Measurements from ENCODE around the gene LRRC3. TPM values are rescaled to one million over a fixed set of nuclear protein-coding genes. Genes with fewer than 3 reads are reported as not detected.

The LRRC3 gene
- total and polyA plus RNA-seq, 2 experiments from 2014 or later, result 4.1 to 9.5 TPM

DNA sequence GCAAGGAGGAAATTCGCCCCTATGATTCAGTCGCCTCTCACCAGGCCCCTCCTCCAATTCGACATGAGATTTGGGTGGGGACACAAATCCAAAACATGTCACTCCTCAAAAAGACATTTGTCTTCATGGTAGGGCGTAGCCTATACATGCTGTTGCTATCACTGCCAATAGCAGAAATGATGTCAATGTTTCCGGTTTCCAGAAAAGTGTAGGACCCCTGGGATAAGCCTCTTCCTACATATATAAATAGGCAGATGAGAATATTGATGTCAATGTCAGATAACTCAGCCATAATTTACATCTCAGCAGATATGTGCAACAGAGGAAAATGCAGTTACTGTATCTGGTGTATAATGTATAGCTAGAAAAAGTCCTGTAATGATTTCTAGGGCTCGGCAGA is 16.7 kb downstream of the LRRC3 start:
- Histone ChIP-seq H3K27me3 (no peaks in the 10 kb centered on the region), H3K4me3 (no peak overlapping the region), H3K4me1 (ENCODE audit: low read depth) (no peaks in the 10 kb centered on the region), H3K9me3 (ENCODE audit: low read depth) (no peaks in the 10 kb centered on the region), H3K36me3 (no peaks in the 10 kb centered on the region), H3K27ac (no peak overlapping the region)
- DNase-seq (ENCODE audit: low read depth in 1 of 2, low spot score in 1 of 2), result no peak
- TF ChIP-seq, protein P1, sequence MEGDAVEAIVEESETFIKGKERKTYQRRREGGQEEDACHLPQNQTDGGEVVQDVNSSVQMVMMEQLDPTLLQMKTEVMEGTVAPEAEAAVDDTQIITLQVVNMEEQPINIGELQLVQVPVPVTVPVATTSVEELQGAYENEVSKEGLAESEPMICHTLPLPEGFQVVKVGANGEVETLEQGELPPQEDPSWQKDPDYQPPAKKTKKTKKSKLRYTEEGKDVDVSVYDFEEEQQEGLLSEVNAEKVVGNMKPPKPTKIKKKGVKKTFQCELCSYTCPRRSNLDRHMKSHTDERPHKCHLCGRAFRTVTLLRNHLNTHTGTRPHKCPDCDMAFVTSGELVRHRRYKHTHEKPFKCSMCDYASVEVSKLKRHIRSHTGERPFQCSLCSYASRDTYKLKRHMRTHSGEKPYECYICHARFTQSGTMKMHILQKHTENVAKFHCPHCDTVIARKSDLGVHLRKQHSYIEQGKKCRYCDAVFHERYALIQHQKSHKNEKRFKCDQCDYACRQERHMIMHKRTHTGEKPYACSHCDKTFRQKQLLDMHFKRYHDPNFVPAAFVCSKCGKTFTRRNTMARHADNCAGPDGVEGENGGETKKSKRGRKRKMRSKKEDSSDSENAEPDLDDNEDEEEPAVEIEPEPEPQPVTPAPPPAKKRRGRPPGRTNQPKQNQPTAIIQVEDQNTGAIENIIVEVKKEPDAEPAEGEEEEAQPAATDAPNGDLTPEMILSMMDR (IDR thresholded peaks at IDR 0.05; ENCODE audit: low read depth, low read length), result no peak

GRCh38 chr21:44473915-44474555 is 18.7 kb downstream of the LRRC3 start:
- H3K27ac ChIP-seq, result no peak overlapping the region
- no peak for DNase-seq (ENCODE audit: low read depth in 1 of 2, low spot score in 1 of 2)
- no peak overlapping the region for H3K4me3 ChIP-seq
- no peaks in the 10 kb centered on the region for H3K27me3 ChIP-seq
- no peaks in the 10 kb centered on the region for H3K4me1 ChIP-seq (ENCODE audit: low read depth)
- TF ChIP-seq, protein P1 (IDR thresholded peaks at IDR 0.05; ENCODE audit: low read depth, low read length), result no peak
- H3K36me3 ChIP-seq, result no peaks in the 10 kb centered on the region
- H3K9me3 ChIP-seq (ENCODE audit: low read depth), result no peaks in the 10 kb centered on the region

DNA sequence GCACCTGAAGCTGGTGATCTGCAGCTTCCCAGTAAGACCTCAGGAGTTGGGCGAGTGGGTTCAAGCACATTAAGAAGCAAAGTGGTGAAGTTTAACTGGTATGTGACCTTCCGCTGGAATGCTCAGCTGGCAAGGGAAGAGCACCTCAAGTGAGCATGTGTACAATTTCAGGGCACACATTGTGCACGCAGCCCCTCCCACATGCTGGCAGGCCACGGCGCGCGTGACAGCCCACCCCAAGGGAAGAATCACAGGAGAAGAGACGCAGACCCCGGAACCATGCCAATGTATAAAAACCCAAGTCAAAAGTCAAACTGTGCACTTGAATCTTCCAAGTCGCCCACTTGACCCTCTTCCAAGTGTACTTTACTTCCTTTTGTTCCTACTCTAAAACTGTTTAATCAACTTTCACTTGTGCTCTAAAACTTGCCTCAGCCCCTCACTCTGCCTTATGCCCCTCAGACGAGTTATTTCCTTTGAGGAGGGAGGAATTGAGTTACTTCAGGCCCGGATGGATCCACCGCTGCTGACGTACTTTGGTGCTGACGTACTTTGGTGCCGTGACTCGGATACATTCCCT is 20.0 kb downstream of the LRRC3 start:
- H3K36me3 ChIP-seq, result no peaks in the 10 kb centered on the region
- no peak overlapping the region for H3K27ac ChIP-seq
- H3K4me1 ChIP-seq (ENCODE audit: low read depth), result peaks cover 2% of the 10 kb centered on the region
- no peak overlapping the region for H3K4me3 ChIP-seq
- H3K9me3 ChIP-seq (ENCODE audit: low read depth), result no peaks in the 10 kb centered on the region
- TF ChIP-seq, protein P1 (IDR thresholded peaks at IDR 0.05; ENCODE audit: low read depth, low read length), result no peak
- no peak for DNase-seq (ENCODE audit: low read depth in 1 of 2, low spot score in 1 of 2)
- no peaks in the 10 kb centered on the region for H3K27me3 ChIP-seq

DNA sequence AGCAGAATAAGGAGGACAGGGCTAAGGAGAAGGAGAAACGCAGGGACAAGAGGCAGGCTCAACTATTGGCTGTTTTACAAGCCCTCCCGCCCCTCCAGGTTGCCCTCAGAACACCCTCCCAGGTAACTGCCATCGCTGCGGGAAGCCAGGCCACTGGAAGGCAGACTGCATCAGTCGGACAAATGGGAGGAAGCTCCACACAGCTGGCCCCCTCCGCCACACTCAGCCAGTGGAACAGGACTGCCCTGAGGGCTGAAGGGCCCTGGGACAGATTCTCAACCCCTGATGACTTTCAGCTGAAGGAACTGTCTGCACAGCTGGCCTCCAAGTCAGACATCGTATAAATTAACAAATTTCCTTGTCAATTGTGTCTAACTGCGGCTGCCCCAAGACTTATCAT is 21.8 kb downstream of the LRRC3 start:
- DNase-seq (ENCODE audit: low read depth in 1 of 2, low spot score in 1 of 2), result no peak
- Histone ChIP-seq H3K27ac (no peak overlapping the region), H3K27me3 (no peaks in the 10 kb centered on the region), H3K4me3 (no peak overlapping the region), H3K9me3 (ENCODE audit: low read depth) (no peaks in the 10 kb centered on the region), H3K36me3 (no peaks in the 10 kb centered on the region), H3K4me1 (ENCODE audit: low read depth) (peaks cover 10% of the 10 kb centered on the region)
- TF ChIP-seq, protein P1 (IDR thresholded peaks at IDR 0.05; ENCODE audit: low read depth, low read length), result no peak

- Histone ChIP-seq H3K4me1 (ENCODE audit: low read depth) (peaks cover 16% of the 10 kb centered on the region), H3K9me3 (ENCODE audit: low read depth) (no peaks in the 10 kb centered on the region), H3K36me3 (no peaks in the 10 kb centered on the region), H3K4me3 (no peak overlapping the region), H3K27me3 (no peaks in the 10 kb centered on the region), H3K27ac (no peak overlapping the region)
- no peak for DNase-seq (ENCODE audit: low read depth in 1 of 2, low spot score in 1 of 2)
- TF ChIP-seq, protein P1 (IDR thresholded peaks at IDR 0.05; ENCODE audit: low read depth, low read length), result no peak
Measured at GRCh38 chr21:44477712-44478111, 22.4 kb downstream of the LRRC3 start.

All from cardiac muscle cell (in vitro differentiated cells and primary cell).